HG03565 (cell line): ENCODE data around the gene EIF3I.

Source experiments
- ATAC-seq: cut with Tn5 transposase; IDR thresholded peaks from one replicate; pipeline ENCODE4 v1.9.1; 2021; ENCODE audit warnings: mild to moderate bottlenecking, moderate library complexity; ENCODE audit not compliant: unreplicated experiment

EIF3I gene

DNA sequence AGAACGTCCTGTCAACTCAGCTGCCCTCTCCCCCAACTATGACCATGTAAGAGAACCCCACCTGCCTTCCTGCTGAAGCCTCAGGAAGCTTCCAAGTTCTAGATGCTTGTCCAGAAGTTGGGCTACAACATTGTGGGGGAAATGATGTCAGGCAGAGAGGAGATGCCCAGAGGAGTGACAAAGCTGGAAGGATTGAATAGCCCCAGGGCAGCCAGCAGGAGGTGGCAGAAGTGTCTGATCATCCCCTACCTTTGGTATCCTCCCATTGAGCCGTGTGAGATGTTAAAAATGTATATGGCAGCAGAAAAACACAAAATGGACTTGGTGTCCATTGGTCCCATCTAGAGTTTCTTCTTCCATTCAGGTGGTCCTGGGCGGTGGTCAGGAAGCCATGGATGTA, 6.6 kb downstream of the EIF3I start:
- no peak for ATAC-seq

DNA sequence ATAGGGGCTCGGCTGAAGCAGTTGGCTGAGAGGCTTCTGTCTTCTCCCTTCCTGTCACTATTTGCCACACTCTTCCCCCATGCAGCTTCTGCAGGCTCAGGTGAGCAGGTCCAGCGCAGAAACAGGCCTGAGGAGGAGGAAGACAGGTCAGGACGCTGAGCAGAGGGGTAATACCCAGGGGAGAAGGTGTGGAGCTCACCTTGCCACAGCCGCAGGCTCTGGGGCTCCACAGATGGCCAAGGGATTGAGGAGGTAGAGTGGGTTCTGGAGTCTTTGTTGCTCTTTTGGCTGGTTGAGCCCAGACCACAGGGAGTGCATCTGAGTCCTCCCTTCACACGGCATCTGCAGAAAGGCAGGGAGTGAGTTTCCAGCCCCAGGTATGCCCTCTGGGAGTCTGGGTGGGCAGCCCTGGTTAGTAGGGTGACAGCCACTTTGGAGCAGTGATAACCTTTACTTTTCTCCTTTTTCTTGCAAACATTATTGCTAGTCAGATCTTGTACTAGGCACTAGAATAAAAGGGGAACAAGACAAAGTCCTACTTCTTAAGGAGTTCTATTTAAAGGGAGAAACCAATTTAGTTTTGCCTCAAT, 9.7 kb downstream of the EIF3I start:
- no peak for ATAC-seq

DNA sequence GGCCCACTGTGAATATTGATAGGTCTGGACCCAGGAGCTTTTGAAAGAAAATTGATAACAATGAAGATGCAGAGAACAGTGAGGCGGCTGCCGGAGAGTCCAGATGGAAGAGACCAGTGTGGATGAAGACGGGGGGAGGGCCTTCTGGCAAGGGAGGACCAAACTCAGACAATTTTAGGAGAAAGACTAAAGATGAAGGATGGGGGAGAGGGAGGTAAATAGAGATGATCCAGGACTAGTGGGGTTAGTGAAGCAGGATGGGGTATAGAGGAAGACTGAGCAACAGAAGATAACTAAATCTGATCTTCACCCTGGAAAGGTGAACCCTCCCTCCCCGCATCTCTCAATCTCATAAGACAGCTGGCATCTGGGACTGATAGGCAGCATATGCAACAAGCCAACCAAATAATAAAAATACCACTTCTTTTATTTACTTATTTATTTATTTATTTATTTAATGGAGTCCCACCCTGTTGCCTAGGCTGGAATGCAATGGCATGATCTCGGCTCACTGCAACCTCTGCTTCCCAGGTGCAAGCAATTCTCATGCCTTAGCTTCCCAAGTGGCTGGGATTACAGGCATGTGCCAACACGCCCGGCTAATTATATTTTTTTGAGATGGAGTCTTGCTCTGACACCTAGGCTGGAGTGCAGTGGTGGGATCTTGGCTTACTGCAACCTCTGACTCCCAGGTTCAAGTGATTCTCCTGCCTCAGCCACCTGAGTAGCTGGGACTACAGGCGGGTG, 10.5 kb downstream of the EIF3I start:
- no peak for ATAC-seq

GRCh38 chr1:32234792-32235191, 12.6 kb downstream of the EIF3I start:
- ATAC-seq = no peak

DNA sequence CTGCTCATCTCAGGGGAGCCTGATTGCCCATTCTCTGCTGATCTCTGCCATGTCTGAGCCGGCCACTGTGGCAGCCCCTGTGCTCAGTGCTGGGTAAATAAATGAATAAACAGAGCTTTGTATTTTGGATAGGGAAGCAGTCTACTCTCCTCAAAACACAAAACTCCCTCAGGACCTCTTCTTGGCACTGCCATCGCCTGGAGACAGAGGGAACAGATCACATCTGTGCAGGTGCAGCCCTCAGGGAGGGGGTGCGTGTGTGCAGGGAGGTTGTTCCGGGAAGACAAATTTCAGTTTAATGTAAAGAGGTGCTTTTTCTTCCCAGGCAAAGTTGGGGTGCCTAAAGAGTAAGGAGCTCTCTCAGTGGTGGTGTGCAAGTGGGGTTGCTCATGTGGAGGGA, 17.1 kb downstream of the EIF3I start:
- no peak for ATAC-seq

DNA sequence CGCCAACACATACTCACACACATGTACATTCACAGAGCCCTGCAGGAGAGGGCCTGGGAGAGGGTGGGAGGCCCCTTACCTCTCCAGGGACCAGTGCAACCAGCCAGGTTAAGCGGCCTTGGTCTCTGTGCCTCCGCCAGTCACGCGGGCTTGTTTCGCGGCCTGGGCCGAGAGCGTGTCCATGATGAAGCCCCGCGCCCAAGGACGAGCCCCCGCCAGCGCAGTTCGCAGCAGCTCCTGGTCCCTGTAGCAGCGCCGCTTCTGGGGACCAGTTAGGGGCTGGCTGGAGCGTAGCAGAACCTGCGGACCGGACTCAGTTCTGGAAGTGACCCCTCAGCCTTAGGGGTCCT, 17.6 kb downstream of the EIF3I start:
- ATAC-seq = no peak

DNA sequence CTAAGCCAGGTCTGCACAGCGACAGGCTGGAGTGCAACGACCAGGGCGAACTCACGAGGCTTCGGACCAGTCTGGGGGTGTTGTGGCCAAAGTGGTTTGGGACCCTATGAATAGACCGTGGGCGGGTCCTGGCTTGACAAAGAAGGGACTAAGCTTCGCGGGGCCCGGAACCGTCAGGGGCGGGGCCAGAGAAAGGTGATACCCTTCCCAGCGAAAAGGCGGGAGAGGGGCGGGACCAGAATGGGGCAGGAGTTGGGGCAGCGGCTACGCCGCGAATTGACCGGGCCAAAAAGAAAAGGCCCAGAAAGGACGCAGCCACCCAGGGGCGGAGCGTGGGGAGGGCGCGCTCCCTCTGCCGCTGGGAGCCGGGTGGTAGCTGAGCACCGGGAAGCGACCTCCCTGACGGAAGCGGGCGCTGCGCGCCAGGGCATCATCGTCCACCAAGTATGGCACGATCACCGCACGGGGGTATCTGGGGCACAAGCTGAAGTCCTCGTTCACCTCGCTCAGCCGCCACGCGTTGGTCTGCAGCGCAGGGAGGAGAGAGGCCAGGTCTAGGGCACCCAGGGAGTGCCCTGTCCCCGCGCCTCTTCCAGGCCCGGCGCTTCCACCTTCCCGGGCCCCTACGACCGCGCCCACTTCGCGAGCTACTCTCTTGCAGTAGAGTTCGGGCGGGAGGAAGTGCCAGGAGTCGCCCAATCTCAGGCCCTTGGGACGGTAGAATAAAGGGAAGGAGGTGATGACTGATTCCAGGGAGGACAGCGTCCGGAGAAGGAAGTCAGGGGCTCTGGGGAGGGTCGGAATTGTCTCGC, 18.1 kb downstream of the EIF3I start:
- no peak for ATAC-seq

DNA sequence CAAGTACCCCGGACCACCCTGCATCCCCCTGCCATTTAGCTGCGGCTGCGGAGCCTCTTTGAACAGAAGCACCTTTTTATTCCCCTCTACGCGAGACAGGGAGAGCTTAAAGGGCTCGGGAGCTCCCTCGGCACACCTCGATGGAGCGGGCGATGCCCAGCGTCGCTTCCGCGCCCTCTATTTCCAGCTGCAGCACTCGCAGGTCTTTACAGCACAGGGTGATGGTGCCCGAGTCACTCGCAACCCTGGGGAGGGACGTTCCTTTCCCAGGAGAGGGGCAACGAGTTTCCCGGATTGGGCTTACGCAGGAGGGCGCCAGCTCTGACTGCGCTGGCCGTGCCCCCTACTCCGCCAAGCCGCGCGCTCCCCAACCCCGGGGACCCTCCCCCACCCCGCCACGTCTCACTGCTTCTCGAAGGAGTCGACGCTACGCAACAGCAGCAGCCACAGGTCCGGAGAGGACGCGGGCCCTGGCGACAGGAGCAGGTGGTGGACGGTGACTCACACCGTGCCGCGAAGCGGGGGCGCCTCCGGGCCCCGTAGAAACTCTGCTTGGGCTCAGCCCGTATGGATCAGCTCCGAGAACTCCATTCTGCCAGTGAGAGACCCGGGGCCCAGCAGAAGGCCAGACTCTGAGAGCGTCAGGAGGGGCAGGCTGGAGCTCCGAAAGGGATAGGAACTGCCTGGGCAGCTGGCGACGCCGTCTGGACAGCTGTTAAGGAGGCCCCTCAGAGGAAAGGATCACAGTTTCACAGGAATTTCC, 19.0 kb downstream of the EIF3I start:
- no peak for ATAC-seq

DNA sequence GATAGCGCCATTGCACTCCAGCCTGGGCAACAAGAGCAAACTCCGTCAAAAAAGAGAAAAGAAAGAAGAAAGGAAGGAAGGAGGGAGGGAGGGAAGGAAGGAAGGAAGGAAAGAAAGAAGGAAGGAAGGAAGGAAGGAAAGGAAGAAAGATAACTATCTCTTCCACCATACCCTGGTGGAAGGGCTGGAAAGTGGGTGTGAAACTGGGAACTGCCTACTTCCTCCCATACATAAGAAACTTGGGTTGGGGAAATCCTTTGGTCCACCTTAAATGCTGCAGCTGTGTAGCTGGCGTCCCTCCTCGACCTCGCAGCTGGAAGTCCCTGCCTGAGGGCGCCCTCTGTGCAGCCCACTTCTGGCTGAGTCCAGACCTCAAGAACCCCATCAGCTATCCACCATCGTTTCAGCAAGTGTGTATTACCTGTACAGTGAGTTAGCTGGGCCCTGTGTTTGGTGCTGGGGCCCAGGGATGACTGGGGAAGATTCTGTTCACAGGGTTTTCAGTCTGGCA, 20.2 kb downstream of the EIF3I start:
- no peak for ATAC-seq

DNA sequence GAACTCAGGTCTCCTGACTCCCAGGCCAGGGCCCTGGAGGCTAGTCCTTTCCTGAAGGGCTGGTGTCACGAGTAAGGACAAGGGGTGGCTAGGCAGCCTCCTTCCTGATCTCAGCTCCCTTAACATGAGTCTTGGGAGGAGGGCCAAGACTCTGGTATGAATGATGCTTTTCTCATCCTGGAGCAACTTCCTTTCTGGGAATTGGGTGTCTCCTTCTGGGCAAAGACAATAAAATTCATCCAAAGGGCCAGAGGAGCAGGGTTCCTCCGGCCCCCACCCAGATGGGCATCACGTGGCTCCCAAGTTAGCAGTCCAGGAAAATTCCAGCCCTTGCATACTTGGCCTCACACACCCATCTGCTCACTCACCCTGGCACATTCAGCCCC, 24.7 kb downstream of the EIF3I start, which contains the start of gene FAM167B:
TSS of gene FAM167B (plus strand) at position 335 of the 386 bp plus-strand sequence. CDS start 200 bp downstream, outside the sequence.
- ATAC-seq = no peak

GRCh38 chr1:32247452-32247851, 25.2 kb downstream of the EIF3I start:
- ATAC-seq = no peak

- no peak for ATAC-seq
Measured at GRCh38 chr1:32247983-32248889, 26.0 kb downstream of the EIF3I start.

DNA sequence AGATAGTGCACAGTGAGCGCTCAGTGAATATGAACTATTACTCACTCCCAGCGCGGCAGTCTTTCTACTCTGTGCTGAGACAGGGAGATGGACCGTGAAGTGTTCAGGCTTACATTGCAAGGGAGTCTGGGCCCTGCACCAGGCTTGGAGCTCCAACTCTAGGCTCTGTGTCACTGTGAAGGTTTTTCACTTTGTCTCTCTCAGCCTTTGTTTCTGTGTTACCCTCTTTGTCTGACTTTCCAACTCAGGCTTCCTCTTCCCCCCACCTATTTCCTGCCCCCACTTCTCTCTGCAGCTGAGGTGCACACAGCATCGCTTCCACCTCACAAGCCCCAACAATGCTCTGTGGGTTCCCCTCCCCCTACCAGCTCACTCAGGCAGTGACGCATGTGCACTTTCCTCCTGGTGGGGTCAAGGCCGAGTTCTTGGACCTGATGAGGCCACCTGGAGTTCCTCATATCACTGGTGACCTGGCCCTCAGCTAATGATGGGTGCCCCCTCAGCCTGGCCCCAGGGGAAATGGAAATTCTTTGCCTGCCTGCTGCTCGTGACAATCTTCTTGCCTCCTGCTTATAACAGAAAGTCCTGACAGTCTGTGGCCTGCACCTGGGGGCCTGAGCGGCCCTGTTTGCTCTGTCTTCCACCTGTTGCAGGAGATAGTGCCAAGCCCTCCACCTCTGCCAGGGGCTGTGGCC, 27.8 kb downstream of the EIF3I start:
- ATAC-seq = peak; percentile 35

- ATAC-seq = no peak
Measured at GRCh38 chr1:32250893-32251716, 28.9 kb downstream of the EIF3I start, which contains the start of gene LCK. LCK (plus strand) TSS chr1:32251265; CDS start chr1:32274330, 23,065 bp downstream.

DNA sequence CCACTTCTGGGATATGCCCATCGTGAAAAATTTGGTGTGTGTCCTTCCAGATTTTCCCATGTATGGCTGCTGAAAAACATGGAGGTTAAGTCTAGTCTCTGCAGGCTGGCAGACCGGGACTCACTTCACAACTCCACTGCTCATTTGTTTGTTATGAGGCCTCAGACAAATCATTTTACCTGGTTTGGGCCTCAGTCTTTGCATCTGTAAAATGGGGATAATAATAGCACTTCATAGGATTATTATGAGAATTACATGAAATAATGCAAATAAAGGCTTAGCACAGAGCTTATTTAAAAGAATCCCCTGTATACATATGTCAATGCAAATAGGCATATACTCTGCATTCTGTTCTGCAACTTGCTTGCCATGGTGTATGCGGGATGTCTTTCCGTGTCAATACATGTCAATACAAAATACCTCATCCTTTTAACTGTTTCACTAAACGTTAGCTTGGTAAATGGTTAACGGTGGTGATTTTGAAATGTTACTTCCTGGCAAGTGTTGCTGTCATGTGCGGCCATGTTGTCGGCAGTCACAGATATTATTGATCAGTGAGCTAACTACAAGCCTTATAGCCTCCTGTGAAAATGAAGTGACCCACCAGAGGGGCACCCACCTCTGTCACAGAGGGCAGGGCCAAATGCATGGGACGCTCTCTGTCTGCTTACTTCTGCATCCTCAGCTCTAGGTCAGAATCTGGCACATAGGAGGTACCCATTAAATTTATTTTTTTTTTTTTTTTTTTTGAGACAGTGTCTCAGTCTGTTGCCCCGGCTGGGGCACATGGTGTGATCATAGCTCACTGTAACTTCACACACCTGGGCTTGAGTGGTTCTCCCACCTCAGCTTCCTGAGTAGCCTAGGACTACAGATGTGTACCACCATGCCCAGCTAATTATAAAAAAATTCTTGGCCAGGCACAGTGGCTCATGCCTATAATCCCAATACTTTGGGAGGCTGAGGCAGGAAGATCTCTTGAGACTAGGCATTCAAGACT, 33.2 kb downstream of the EIF3I start:
- no peak for ATAC-seq

DNA sequence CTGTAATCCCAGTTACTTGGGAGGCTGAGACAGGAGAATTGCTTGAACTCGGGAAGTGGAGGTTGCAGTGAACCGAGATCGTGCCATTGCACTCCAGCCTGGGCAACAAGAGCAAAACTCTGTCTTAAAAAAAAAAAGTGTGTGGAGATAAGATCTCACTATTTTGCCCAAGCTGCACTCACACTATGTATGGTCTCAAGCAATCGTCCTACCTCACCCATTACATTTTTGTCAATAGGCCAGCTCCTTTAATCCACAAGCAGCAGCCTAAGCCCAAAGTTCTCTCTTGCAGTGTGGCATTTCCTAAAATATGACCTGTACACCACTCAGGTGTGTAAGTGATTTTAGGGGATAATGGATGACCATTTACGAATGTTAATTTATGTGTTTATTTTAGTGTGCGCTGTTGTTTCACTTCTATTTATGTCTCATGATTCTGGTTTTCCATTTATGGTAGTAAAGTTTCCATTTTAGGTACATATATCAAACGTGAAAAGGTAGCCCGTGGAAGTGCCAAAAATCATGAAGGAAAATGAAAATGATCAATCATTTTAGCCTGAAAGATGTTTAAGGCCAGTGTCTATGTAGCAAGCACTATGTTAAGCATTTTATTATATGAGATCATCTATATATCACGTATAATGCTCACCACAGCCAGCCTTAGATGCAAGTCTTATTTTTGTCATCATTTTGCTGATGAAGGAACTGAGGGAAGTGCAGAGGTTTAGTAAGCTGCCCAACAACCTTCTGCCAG, 34.4 kb downstream of the EIF3I start:
- no peak for ATAC-seq

DNA sequence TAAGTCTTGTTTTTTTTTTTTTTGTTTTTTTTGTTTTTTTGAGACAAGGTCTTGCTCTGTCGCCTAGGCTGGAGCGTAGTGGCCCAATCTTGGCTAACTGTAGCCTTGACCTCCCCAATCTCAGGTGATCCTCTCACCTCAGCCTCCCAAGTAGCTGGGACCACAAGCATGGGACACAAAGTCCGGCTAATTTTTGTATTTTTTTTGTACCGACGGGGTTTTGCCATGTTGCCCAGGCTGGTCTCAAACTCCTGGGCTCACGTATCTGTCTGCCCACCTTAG, 35.0 kb downstream of the EIF3I start:
- no peak for ATAC-seq
